Mucosa of descending colon (tissue), 3 donors: Measurements from ENCODE around the gene MRGPRD. TPM values are rescaled to one million over a fixed set of nuclear protein-coding genes. Genes with fewer than 3 reads are reported as not detected.

ENCODE experiments used
- ATAC-seq: fragments of 200-7000 bp; cut with Tn5 transposase; one replicate; pipeline ENCODE4 v1.9.1; 2020; ENCODE audit warnings: mild to moderate bottlenecking, moderate library complexity
- DNase-seq, 3 donors: peaks; one replicate each; pipeline ENCODE4 v3.0.0-alpha.2; 2020
- H3K36me3 ChIP-seq: fragments of 200-600 bp; one replicate; pipeline ENCODE4 v1.8.0; 2021; ENCODE audit warnings: low read depth, mild to moderate bottlenecking
- H3K4me1 ChIP-seq: fragments of 200-600 bp; one replicate; pipeline ENCODE4 v1.8.0; 2021; ENCODE audit warnings: low read depth, mild to moderate bottlenecking
- H3K4me3 ChIP-seq: fragments of 200-600 bp; one replicate; pipeline ENCODE4 v1.8.0; 2021; ENCODE audit warnings: mild to moderate bottlenecking
- H3K9me3 ChIP-seq: fragments of 200-600 bp; one replicate; pipeline ENCODE4 v1.8.0; 2021; ENCODE audit warnings: mild to moderate bottlenecking
- CTCF ChIP-seq: fragments of 200-600 bp; IDR thresholded peaks from one replicate; pipeline ENCODE4 v1.8.0; 2022; ENCODE audit warnings: antibody characterized with exemption, mild to moderate bottlenecking
- intact Hi-C, 2 donors: fragments of 100-400 bp; cut with DNase I in 1 of 2; cut with micrococcal nuclease in 1 of 2; formaldehyde crosslinking; loops; one replicate each; pipeline versions ENCODE4 v1.11.0 to v1.11.1; 2022; cut with DNase I, micrococcal nuclease
- total RNA-seq, 3 donors: library from RNA; stranded (reverse); fragmentation: NEBNext Ultra II Directional in 2 of 3; extraction: Animal tissue kit (Norgen Biotek cat#: 25700) in 2 of 3; gene quantifications; one replicate each; pipeline versions ENCODE4 v1.2.1 to v1.2.4, GENCODE V29; 2021 to 2023
- donor health status: DM: no; HTN: no; CAD: no; lungs with moderate emphysema.
- donor health status: DM: no; HTN: no; CAD: no.
- donor health status: DM: no; HTN: yes; CAD: no.

MRGPRD gene
- total RNA-seq, 3 donors from 2014 or later = 0.41 TPM; not detected in 2

- no peaks in the 10 kb centered on the region for H3K36me3 ChIP-seq
- TF ChIP-seq CTCF = no peak
- no peaks in the 10 kb centered on the region for H3K9me3 ChIP-seq
- DNase-seq (no peak), ATAC-seq (no peak)
- H3K4me3 ChIP-seq = no peak overlapping the region
- no peaks in the 10 kb centered on the region for H3K4me1 ChIP-seq
- intact Hi-C loops = no loop called here
Observed at GRCh38 chr11:68988491-68988890, 7.7 kb upstream of the MRGPRD start.

DNA sequence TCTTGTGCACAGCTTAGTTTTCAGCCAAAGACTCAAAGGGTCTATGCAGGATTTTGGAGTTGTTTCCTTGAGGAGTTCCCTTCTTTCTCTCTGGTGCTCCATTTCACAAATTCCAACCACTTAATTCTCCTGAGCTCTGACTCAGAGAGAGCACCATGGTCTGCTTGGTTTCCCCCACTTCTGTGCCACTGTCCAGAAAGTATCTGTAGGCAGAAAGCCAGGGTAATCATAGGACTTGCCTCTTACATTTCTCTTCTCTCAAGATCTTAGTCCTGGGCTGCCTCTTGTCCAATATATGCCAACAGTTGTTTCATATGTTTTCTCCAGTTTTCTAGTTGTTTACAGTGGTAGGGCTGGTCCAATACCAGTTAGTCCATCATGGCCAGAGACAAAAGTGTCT lies 6.4 kb upstream of the MRGPRD start:
- Histone ChIP-seq H3K4me1 (no peaks in the 10 kb centered on the region), H3K36me3 (no peaks in the 10 kb centered on the region), H3K4me3 (no peak overlapping the region), H3K9me3 (no peaks in the 10 kb centered on the region)
- TF ChIP-seq CTCF = no peak
- ATAC-seq (no peak), DNase-seq (no peak)
- intact Hi-C loops = no loop called here

DNA sequence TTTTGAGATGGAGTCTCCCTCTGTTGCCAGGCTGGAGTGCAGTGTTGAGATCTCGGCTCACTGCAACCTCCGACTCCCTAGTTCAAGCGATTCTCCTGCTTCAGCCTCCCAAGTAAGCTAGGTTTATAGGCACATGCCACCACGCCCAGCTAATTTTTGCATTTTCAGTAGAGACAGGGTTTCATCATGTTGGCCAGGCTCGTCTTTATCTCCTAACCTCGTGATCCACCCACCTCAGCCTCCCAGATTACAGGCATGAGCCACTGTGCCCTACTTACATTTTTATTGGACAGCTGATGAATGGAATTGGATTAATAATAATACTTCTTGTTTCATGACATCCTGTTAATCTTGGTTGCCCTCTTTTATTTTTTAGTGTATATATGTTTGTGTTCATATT lies 3.0 kb upstream of the MRGPRD start:
- Histone ChIP-seq H3K4me1 (no peaks in the 10 kb centered on the region), H3K36me3 (no peaks in the 10 kb centered on the region), H3K9me3 (no peaks in the 10 kb centered on the region), H3K4me3 (no peak overlapping the region)
- no peak for TF ChIP-seq CTCF
- no peak for ATAC-seq
- intact Hi-C loops = no loop called here
- no peak for DNase-seq

DNA sequence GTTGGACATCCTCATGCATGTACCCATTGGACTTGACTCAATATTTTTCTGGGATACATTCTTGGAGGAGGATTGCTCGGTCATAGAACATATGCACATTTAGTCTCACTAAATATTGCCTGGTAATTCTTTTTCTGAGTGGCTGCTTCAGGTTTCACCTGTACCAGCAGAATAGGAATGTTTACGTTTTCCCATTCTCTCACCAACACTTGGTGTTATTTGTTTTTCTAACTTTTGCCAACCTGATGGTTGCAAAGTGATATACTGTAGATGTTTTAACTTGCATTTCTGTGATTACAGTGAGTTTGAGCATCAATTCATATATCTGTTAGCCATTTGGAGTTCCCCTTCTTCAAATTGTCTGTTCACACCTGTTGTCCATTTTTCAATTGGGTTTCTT lies 1.3 kb upstream of the MRGPRD start:
- H3K4me1 ChIP-seq = no peaks in the 10 kb centered on the region
- ATAC-seq (no peak), DNase-seq (no peak)
- no peaks in the 10 kb centered on the region for H3K9me3 ChIP-seq
- intact Hi-C loops = no loop called here
- no peaks in the 10 kb centered on the region for H3K36me3 ChIP-seq
- TF ChIP-seq CTCF = no peak
- no peak overlapping the region for H3K4me3 ChIP-seq

- H3K9me3 ChIP-seq = no peaks in the 10 kb centered on the region
- no peaks in the 10 kb centered on the region for H3K36me3 ChIP-seq
- no peaks in the 10 kb centered on the region for H3K4me1 ChIP-seq
- intact Hi-C loops = no loop called here
- DNase-seq (no peak), ATAC-seq (no peak)
- no peak overlapping the region for H3K4me3 ChIP-seq
- no peak for TF ChIP-seq CTCF
Observed at GRCh38 chr11:68979931-68980775, 633 bp downstream of the MRGPRD start.
